C1 segment of cervical spinal cord (tissue), 14 donors: ENCODE measurements around the gene DIRAS2.
A peak's percentile ranks its signal among the peaks of the same experiment; 100 is the strongest.

Source experiments
- DNase-seq, 14 donors: peaks; one replicate each; lab custom pipeline; 2025; lab: John Stamatoyannopoulos, UW

Gene DIRAS2

GRCh38 chr9:90612957-90613356, 29.7 kb downstream of the DIRAS2 start:
- DNase-seq = no peak

GRCh38 chr9:90611568-90611967, 31.1 kb downstream of the DIRAS2 start:
- peak in 6 of 14 donors; percentile 7 to 98 (median 19) for DNase-seq

GRCh38 chr9:90611121-90611520, 31.5 kb downstream of the DIRAS2 start:
- peak in 1 of 14 donors; percentile 98 for DNase-seq

- DNase-seq = no peak
Observed at GRCh38 chr9:90607701-90608516, 34.7 kb downstream of the DIRAS2 start.

GRCh38 chr9:90600029-90600428, 42.6 kb downstream of the DIRAS2 start:
- no peak for DNase-seq

- DNase-seq = no peak
Observed at GRCh38 chr9:90598191-90598590, 44.4 kb downstream of the DIRAS2 start.

- no peak for DNase-seq
Observed at GRCh38 chr9:90593646-90594045, 49.0 kb downstream of the DIRAS2 start.

- DNase-seq = no peak
Observed at GRCh38 chr9:90580576-90580975, 62.0 kb downstream of the DIRAS2 start.

- DNase-seq = no peak
Observed at GRCh38 chr9:90579181-90579580, 63.4 kb downstream of the DIRAS2 start.

GRCh38 chr9:90578126-90578815, 64.4 kb downstream of the DIRAS2 start:
- DNase-seq = no peak

- DNase-seq = no peak
Observed at GRCh38 chr9:90569511-90569910, 73.1 kb downstream of the DIRAS2 start.

- DNase-seq = no peak
Observed at GRCh38 chr9:90568667-90569066, 74.0 kb downstream of the DIRAS2 start.

GRCh38 chr9:90562229-90562628, 80.4 kb downstream of the DIRAS2 start:
- no peak for DNase-seq
